H1 (cell line): Measurements from ENCODE around the gene MATN4. TPM values are rescaled to one million over a fixed set of nuclear protein-coding genes. Genes with fewer than 3 reads are reported as not detected.

Source experiments
- CBX5 ChIP-seq: fragments of 300-800, 300-1000 bp; sonication (generic); IDR thresholded peaks from 2 replicates; pipeline ENCODE4 v1.7.1; 2016; ENCODE audit warnings: antibody characterized with exemption, low read length, low read depth
- RXRA ChIP-seq: IDR thresholded peaks from 2 replicates; pipeline ENCODE4 v1.6.1; 2011; ENCODE audit warnings: low read depth, mild to moderate bottlenecking, low read length, moderate library complexity; ENCODE audit not compliant: insufficient read depth
- SP1 ChIP-seq: IDR thresholded peaks from 2 replicates; pipeline ENCODE4 v1.6.1; 2011; ENCODE audit warnings: low read depth, low read length
- SUZ12 ChIP-seq: fragments of 200-600 bp; sonication (generic); IDR thresholded peaks from 2 replicates; pipeline ENCODE4 v1.6.1; 2012; ENCODE audit warnings: mild to moderate bottlenecking, inconsistent platforms, low read length, moderate library complexity, mixed read lengths
- polyA plus RNA-seq, 7 experiments: library from polyadenylated mRNA; depleted of rRNA in 3 of 7; stranded (reverse) in 5 of 7; unstranded in 2 of 7; fragments of >200 nt in 5 of 7; fragments of 200-250 nt in 2 of 7; gene quantifications; 1 replicate in 5 of 7; 2 replicates in 1 of 7; 4 replicates in 1 of 7; pipeline versions ENCODE4 v1.2.1 to v1.2.3, GENCODE V29; 2011 to 2013; ENCODE audit warnings: missing spikeins in 2 of 7, mixed read lengths in 2 of 7
- total RNA-seq: library from RNA; stranded (reverse); fragmentation: NEBNext Ultra II Directional; extraction: Animal tissue kit (Norgen Biotek cat#: 25700); gene quantifications from 2 replicates; pipeline ENCODE4 v1.2.1, GENCODE V29; 2021
- TF ChIP-seq, protein P1 (sequence below): IDR thresholded peaks from 2 replicates; pipeline ENCODE4 v1.6.1; 2012; ENCODE audit warnings: inconsistent platforms

MATN4 gene
- total and polyA plus RNA-seq, 2 of the 8 experiments (the other 6 are each of a cell fraction or from before 2014, with no cell fraction given): 2.1 to 4.4 TPM

DNA sequence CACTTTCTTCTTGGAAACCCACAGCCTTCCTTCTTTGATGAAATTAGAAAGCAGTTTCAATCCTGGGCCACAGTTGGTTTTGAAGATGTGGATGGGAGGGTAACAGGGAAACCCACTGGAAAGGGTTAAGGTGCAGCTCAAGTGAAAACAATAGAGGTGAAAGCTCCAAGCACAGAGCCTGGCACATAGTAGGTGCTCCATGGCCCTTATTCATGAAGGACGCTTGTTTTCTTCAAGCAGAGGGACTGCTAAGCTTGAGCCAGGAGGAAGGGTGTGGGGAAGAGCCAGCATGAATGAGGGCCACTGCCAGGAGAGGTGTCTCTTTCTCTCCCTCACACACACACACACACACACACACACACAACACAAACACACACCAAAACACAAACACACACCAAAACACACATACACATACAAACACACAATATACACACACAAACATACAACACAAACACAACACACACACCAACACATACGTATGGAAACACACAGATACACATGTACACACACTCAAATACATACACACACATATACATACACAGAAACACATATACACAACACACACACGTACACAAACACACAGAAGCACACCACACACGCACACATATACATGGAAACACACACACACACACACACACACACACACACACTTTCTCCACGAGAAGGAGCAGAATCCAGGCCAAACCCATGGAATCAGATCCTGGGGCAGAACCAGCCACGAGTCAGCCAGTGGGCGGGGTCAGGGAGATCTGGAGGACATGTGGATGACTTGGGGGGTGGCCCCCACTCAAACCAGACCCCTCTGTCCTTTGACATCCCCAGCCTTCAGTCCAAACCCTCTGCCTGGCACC, 25.2 kb downstream of the MATN4 start (continued):
- TF ChIP-seq, protein P1, sequence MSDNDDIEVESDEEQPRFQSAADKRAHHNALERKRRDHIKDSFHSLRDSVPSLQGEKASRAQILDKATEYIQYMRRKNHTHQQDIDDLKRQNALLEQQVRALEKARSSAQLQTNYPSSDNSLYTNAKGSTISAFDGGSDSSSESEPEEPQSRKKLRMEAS: no peak
- no peak for TF ChIP-seq SP1
- TF ChIP-seq RXRA: no peak
- TF ChIP-seq CBX5: no peak
- no peak for TF ChIP-seq SUZ12
